H9 (cell line): Measurements from ENCODE around the gene KIAA1671. TPM values are rescaled to one million over a fixed set of nuclear protein-coding genes. Genes with fewer than 3 reads are reported as not detected.

Experiments
- DNase-seq: peaks from one replicate; pipeline ENCODE4 v3.0.0-alpha.2; 2017
- H2AFZ ChIP-seq: one replicate; pipeline ENCODE4 v1.6.1; 2013; ENCODE audit warnings: mild to moderate bottlenecking, low read length, control low read depth, moderate library complexity
- H2AK5ac ChIP-seq: 2 replicates; pipeline ENCODE4 v1.6.1; 2013; ENCODE audit warnings: low read length, control low read depth, mixed read lengths; ENCODE audit not compliant: insufficient read length
- H2BK120ac ChIP-seq: one replicate; pipeline ENCODE4 v1.6.1; 2013; ENCODE audit warnings: low read depth, mild to moderate bottlenecking, low read length, control low read depth, inconsistent platforms; ENCODE audit not compliant: poor library complexity, severe bottlenecking
- H2BK12ac ChIP-seq: 2 replicates; pipeline ENCODE4 v1.6.1; 2013; ENCODE audit warnings: low read length, control low read depth, mixed read lengths, low read depth; ENCODE audit not compliant: insufficient read length
- H2BK15ac ChIP-seq: 2 replicates; pipeline ENCODE4 v1.6.1; 2013; ENCODE audit warnings: low read depth, low read length, control low read depth
- H2BK20ac ChIP-seq: one replicate; pipeline ENCODE4 v1.6.1; 2013; ENCODE audit warnings: low read depth, mild to moderate bottlenecking, low read length, control low read depth, inconsistent platforms; ENCODE audit not compliant: poor library complexity, severe bottlenecking
- H2BK5ac ChIP-seq: 2 replicates; pipeline ENCODE4 v1.6.1; 2013; ENCODE audit warnings: low read length, control low read depth, mixed read lengths; ENCODE audit not compliant: insufficient read length
- H3K14ac ChIP-seq: 2 replicates; pipeline ENCODE4 v1.6.1; 2013; ENCODE audit warnings: low read length, control low read depth; ENCODE audit not compliant: insufficient read depth
- H3K18ac ChIP-seq: 2 replicates; pipeline ENCODE4 v1.6.1; 2013; ENCODE audit warnings: low read depth, mild to moderate bottlenecking, mixed read lengths, low read length, control low read depth; ENCODE audit not compliant: insufficient read length
- H3K23ac ChIP-seq: 2 replicates; pipeline ENCODE4 v1.6.1; 2013; ENCODE audit warnings: low read length, control low read depth, mixed read lengths, low read depth; ENCODE audit not compliant: insufficient read length
- H3K23me2 ChIP-seq: 2 replicates; pipeline ENCODE4 v1.6.1; 2013; ENCODE audit warnings: low read depth, mild to moderate bottlenecking, mixed read lengths, low read length, control low read depth; ENCODE audit not compliant: insufficient read length, poor library complexity, severe bottlenecking
- H3K27ac ChIP-seq: 2 replicates; pipeline ENCODE4 v1.5.1; 2013; ENCODE audit warnings: low read length, control low read depth, mixed read lengths, low read depth; ENCODE audit not compliant: insufficient read length
- H3K27me3 ChIP-seq: 2 replicates; pipeline ENCODE4 v1.6.1; 2013; ENCODE audit warnings: low read length, control low read depth, inconsistent platforms; ENCODE audit not compliant: insufficient read depth
- H3K4ac ChIP-seq: 2 replicates; pipeline ENCODE4 v1.6.1; 2013; ENCODE audit warnings: low read depth, mild to moderate bottlenecking, control low read depth, inconsistent platforms, low read length, moderate library complexity
- H3K4me1 ChIP-seq: 2 replicates; pipeline ENCODE4 v1.6.1; 2013; ENCODE audit warnings: low read length, control low read depth, inconsistent platforms; ENCODE audit not compliant: insufficient read depth
- H3K4me2 ChIP-seq: 2 replicates; pipeline ENCODE4 v1.6.1; 2013; ENCODE audit warnings: low read length, control low read depth, mixed read lengths; ENCODE audit not compliant: insufficient read length, insufficient read depth
- H3K56ac ChIP-seq: 2 replicates; pipeline ENCODE4 v1.6.1; 2013; ENCODE audit warnings: low read depth, mild to moderate bottlenecking, mixed read lengths, low read length, control low read depth; ENCODE audit not compliant: insufficient read length
- H3K79me1 ChIP-seq: 2 replicates; pipeline ENCODE4 v1.6.1; 2013; ENCODE audit warnings: low read depth, mild to moderate bottlenecking, moderate library complexity, low read length, control low read depth, inconsistent platforms; ENCODE audit not compliant: insufficient read depth, poor library complexity, severe bottlenecking
- H3K79me2 ChIP-seq: 2 replicates; pipeline ENCODE4 v1.6.1; 2013; ENCODE audit warnings: low read length, control low read depth, inconsistent platforms; ENCODE audit not compliant: insufficient read depth
- H3K9ac ChIP-seq: 2 replicates; pipeline ENCODE4 v1.6.1; 2013; ENCODE audit warnings: low read length, control low read depth, mixed read lengths; ENCODE audit not compliant: insufficient read length; ENCODE audit errors: extremely low read depth
- H3K9me3 ChIP-seq: one replicate; pipeline ENCODE4 v1.6.1; 2013; ENCODE audit warnings: low read depth, low read length, inconsistent platforms; ENCODE audit not compliant: control insufficient read depth
- H3T11ph ChIP-seq: one replicate; pipeline ENCODE4 v1.6.1; 2013; ENCODE audit warnings: mild to moderate bottlenecking, low read length, control low read depth, inconsistent platforms
- H4K20me1 ChIP-seq: one replicate; pipeline ENCODE4 v1.6.1; 2013; ENCODE audit not compliant: control insufficient read depth, insufficient read length, insufficient read depth
- H4K5ac ChIP-seq: 2 replicates; pipeline ENCODE4 v1.6.1; 2013; ENCODE audit warnings: low read depth, mild to moderate bottlenecking, mixed read lengths, low read length, control low read depth; ENCODE audit not compliant: insufficient read length
- H4K8ac ChIP-seq: replicated peaks from 2 replicates; pipeline ENCODE4 v1.6.1; 2013; ENCODE audit warnings: low read length, control low read depth, mixed read lengths, low read depth; ENCODE audit not compliant: insufficient read length
- H4K91ac ChIP-seq: 2 replicates; pipeline ENCODE4 v1.6.1; 2013; ENCODE audit warnings: low read depth, mild to moderate bottlenecking, moderate library complexity, mixed read lengths, low read length, control low read depth; ENCODE audit not compliant: insufficient read length
- H3K27ac Mint-ChIP-seq, 3 experiments: 2 replicates in 2 of 3; 3 replicates in 1 of 3; pipeline ENCODE4 v1.8.0; 2020 to 2021; ENCODE audit warnings: mixed read lengths in 3 of 3, mild to moderate bottlenecking in 1 of 3, moderate library complexity in 1 of 3
- H3K27me3 Mint-ChIP-seq: 2 replicates; pipeline ENCODE4 v1.8.0; 2021; ENCODE audit warnings: low read depth, mild to moderate bottlenecking, moderate library complexity, mixed read lengths
- H3K36me3 Mint-ChIP-seq, 3 experiments: 2 replicates in 2 of 3; 3 replicates in 1 of 3; pipeline ENCODE4 v1.8.0; 2020 to 2021; ENCODE audit warnings: low read depth in 3 of 3, mixed read lengths in 3 of 3; ENCODE audit not compliant: insufficient read depth in 1 of 3
- H3K4me1 Mint-ChIP-seq, 2 experiments: 2 replicates each; pipeline ENCODE4 v1.8.0; 2020; ENCODE audit warnings: mixed read lengths in 2 of 2
- H3K4me3 Mint-ChIP-seq, 2 experiments: 2 replicates in 1 of 2; 3 replicates in 1 of 2; pipeline ENCODE4 v1.8.0; 2020 to 2021; ENCODE audit warnings: mild to moderate bottlenecking in 2 of 2, mixed read lengths in 2 of 2, moderate library complexity in 1 of 2
- H3K9me3 Mint-ChIP-seq, 2 experiments: 2 replicates in 1 of 2; 3 replicates in 1 of 2; pipeline ENCODE4 v1.8.0; 2020; ENCODE audit warnings: mild to moderate bottlenecking in 2 of 2, mixed read lengths in 2 of 2, moderate library complexity in 1 of 2
- CTCF ChIP-seq: fragments of 200-600 bp; sonication (generic); conservative IDR thresholded peaks from 3 replicates; pipeline ENCODE4 v1.8.0; 2021; ENCODE audit warnings: antibody characterized with exemption, mild to moderate bottlenecking
- WGBS: extraction: QIAGEN DNeasy Blood & Tissue Kit; methylation state at CpG from one replicate; pipeline ENCODE4 v1.1.7; 2013; ENCODE audit warnings: missing lambda C conversion rate, low lambda C conversion rate, mixed read lengths; ENCODE audit not compliant: insufficient read length; ENCODE audit errors: extremely low coverage; 5-methylcytosine and 5-hydroxymethylcytosine counted together
- total RNA-seq: library from RNA; stranded (reverse); gene quantifications from 2 replicates; pipeline ENCODE4 v1.2.1, GENCODE V29; 2021

The KIAA1671 gene
- total RNA-seq, 1 experiment from 2014 or later = 22.6 TPM

GRCh38 chr22:25061134-25061533 lies 108.6 kb downstream of the KIAA1671 start:
- no peak overlapping the region for H4K91ac ChIP-seq
- H3K4me2 ChIP-seq = no peak overlapping the region
- H2AK5ac ChIP-seq = no peak overlapping the region
- Mint-ChIP-seq H3K4me3 (no peak overlapping the region), H3K27ac (peak overlapping the region in 1 of 3 experiments; percentile 93; a peak in 1 of 7 replicates), H3K36me3 (peaks cover 3 to 4% (median 4%) of the 10 kb centered on the region in 3 experiments; a peak in 5 of 7 replicates), H3K27me3 (no peaks in the 10 kb centered on the region), H3K4me1 (peaks cover 20% of the 10 kb centered on the region in 2 experiments), H3K9me3 (no peaks in the 10 kb centered on the region)
- H3K56ac ChIP-seq = no peak overlapping the region
- no peak overlapping the region for H3K4ac ChIP-seq
- no peak overlapping the region for H2BK120ac ChIP-seq
- H3K14ac ChIP-seq = no peak overlapping the region
- H3K23me2 ChIP-seq = peaks cover 3% of the 10 kb centered on the region
- no peaks in the 10 kb centered on the region for H3K79me1 ChIP-seq
- no peak overlapping the region for H3T11ph ChIP-seq
- H3K9me3 ChIP-seq = no peaks in the 10 kb centered on the region
- no peak overlapping the region for H3K23ac ChIP-seq
- H3K27me3 ChIP-seq = no peaks in the 10 kb centered on the region
- H2BK5ac ChIP-seq = no peak overlapping the region
- no peak overlapping the region for H3K9ac ChIP-seq
- H2BK15ac ChIP-seq = no peak overlapping the region
- no peaks in the 10 kb centered on the region for H4K20me1 ChIP-seq
- no peak for TF ChIP-seq CTCF
- H2AFZ ChIP-seq = no peak overlapping the region
- no peaks in the 10 kb centered on the region; the same call in 1 of the 2 replicates for H3K4me1 ChIP-seq
- no peak overlapping the region for H4K8ac ChIP-seq
- 100% methylated on average over 2 of the region's 5 CpGs for WGBS
- DNase-seq = no peak
- no peak overlapping the region for H3K18ac ChIP-seq
- H2BK12ac ChIP-seq = no peak overlapping the region
- no peak overlapping the region for H3K27ac ChIP-seq
- no peak overlapping the region for H4K5ac ChIP-seq
- H2BK20ac ChIP-seq = no peak overlapping the region
- H3K79me2 ChIP-seq = no peaks in the 10 kb centered on the region
